OCI-LY7 (cell line): ENCODE results near the gene PXN. TPM values are rescaled to one million over a fixed set of nuclear protein-coding genes. Genes with fewer than 3 reads are reported as not detected.

Source experiments
- BruUV-seq: library from RNA; stranded (reverse); fragments of 400-500 nt; replicated peaks from 2 replicates; lab custom pipeline; 2021; lab: Mats Ljungman, UMichigan
- CTCF ChIA-PET: fragments of 300-600 bp; sonication (Branson Sonifier 250); formaldehyde crosslinking; loops from one replicate; lab custom pipeline; 2022; ENCODE audit warnings: antibody characterized with exemption; ENCODE audit not compliant: unreplicated experiment; lab: Charles Lee
- POLR2A ChIA-PET: fragments of 300-600 bp; sonication (Branson Sonifier 250); formaldehyde crosslinking; loops from one replicate; lab custom pipeline; 2022; ENCODE audit warnings: antibody characterized with exemption; lab: Charles Lee
- DNase-seq: peaks from one replicate; pipeline ENCODE4 v3.0.0-alpha.2; 2015; ENCODE audit warnings: low spot score
- H2AFZ ChIP-seq: fragments of 200-600 bp; sonication (generic), shearing (Covaris generic); 2 replicates; pipeline ENCODE4 v1.6.1; 2014; ENCODE audit warnings: mild to moderate bottlenecking, antibody characterized with exemption, low read length, moderate library complexity
- H3K27ac ChIP-seq: fragments of 200-600 bp; sonication (generic); 2 replicates; pipeline ENCODE4 v1.5.1; 2014; ENCODE audit warnings: mixed run types, low read depth, mild to moderate bottlenecking, moderate library complexity, low read length, inconsistent platforms; ENCODE audit not compliant: poor library complexity, severe bottlenecking
- H3K36me3 ChIP-seq: fragments of 200-600 bp; sonication (generic); 2 replicates; pipeline ENCODE4 v1.6.1; 2014; ENCODE audit warnings: mild to moderate bottlenecking, antibody characterized with exemption, low read length, moderate library complexity, mixed read lengths; ENCODE audit not compliant: insufficient read depth
- H3K4me1 ChIP-seq: fragments of 200-600 bp; sonication (generic); 2 replicates; pipeline ENCODE4 v1.5.1; 2014; ENCODE audit warnings: mild to moderate bottlenecking, low read length; ENCODE audit not compliant: insufficient read depth, poor library complexity, severe bottlenecking
- H3K4me2 ChIP-seq: fragments of 200-600 bp; sonication (generic); 2 replicates; pipeline ENCODE4 v1.6.1; 2014; ENCODE audit warnings: mild to moderate bottlenecking, low read length
- H3K4me3 ChIP-seq: fragments of 200-600 bp; sonication (generic); 2 replicates; pipeline ENCODE4 v1.5.1; 2014; ENCODE audit warnings: mild to moderate bottlenecking, low read depth, low read length; ENCODE audit not compliant: poor library complexity, severe bottlenecking
- H3K79me2 ChIP-seq: fragments of 200-600 bp; sonication (generic); 2 replicates; pipeline ENCODE4 v1.6.1; 2016; ENCODE audit warnings: low read depth, mild to moderate bottlenecking, low read length, moderate library complexity, mixed read lengths; ENCODE audit not compliant: insufficient read depth
- H3K9me2 ChIP-seq: fragments of 200-600 bp; sonication (generic); 2 replicates; pipeline ENCODE4 v1.6.1; 2016; ENCODE audit warnings: mild to moderate bottlenecking, low read length, mixed read lengths; ENCODE audit not compliant: insufficient read depth
- H3K9me3 ChIP-seq: fragments of 200-600 bp; sonication (generic); 2 replicates; pipeline ENCODE4 v1.6.1; 2014; ENCODE audit warnings: mild to moderate bottlenecking, mixed run types, low read length, mixed read lengths
- H4K20me1 ChIP-seq: fragments of 200-600 bp; sonication (generic); 2 replicates; pipeline ENCODE4 v1.6.1; 2014; ENCODE audit warnings: mild to moderate bottlenecking, antibody characterized with exemption, low read length, moderate library complexity, mixed read lengths; ENCODE audit not compliant: insufficient read depth
- CTCF ChIP-seq: fragments of 200-600 bp; sonication (generic); conservative IDR thresholded peaks from 2 replicates; pipeline ENCODE4 v1.5.1; 2014; ENCODE audit warnings: mild to moderate bottlenecking, antibody characterized with exemption, low read length, moderate library complexity, mixed read lengths
- EZH2phosphoT487 ChIP-seq: fragments of 200-600 bp; sonication (generic); IDR thresholded peaks from 2 replicates; pipeline ENCODE4 v1.6.1; 2018; ENCODE audit warnings: low read depth, borderline replicate concordance, mild to moderate bottlenecking, mixed run types, antibody characterized with exemption, low read length, moderate library complexity, mixed read lengths
- intact Hi-C: fragments of 100-400 bp; cut with micrococcal nuclease; formaldehyde crosslinking; loops from one replicate; pipeline ENCODE4 v1.10.0; 2022; ENCODE audit not compliant: unreplicated experiment
- total RNA-seq, 2 experiments: library from RNA; depleted of rRNA in 1 of 2; stranded (reverse); fragments of >200 nt in 1 of 2; shearing (Covaris generic) in 1 of 2; gene quantifications; 2 replicates each; pipeline ENCODE4 v1.2.3, GENCODE V29; 2014 to 2022

Gene PXN
- total RNA-seq, 2 experiments from 2014 or later, result 8.6 to 22.9 TPM

GRCh38 chr12:120283318-120283717 is 17.8 kb upstream of the PXN start:
- H2AFZ ChIP-seq, result no peak overlapping the region
- H3K79me2 ChIP-seq, result no peaks in the 10 kb centered on the region
- H3K9me3 ChIP-seq, result no peaks in the 10 kb centered on the region
- ChIA-PET POLR2A (interaction anchor here (0.7 kb wide), 1 partner anchor 24 kb away, joined by 5 read pairs; no protein-coding TSS in a partner anchor), CTCF (no interaction called here)
- TF ChIP-seq CTCF, result no peak
- no peak for TF ChIP-seq EZH2phosphoT487
- no TSS peak for BruUV-seq
- no peak overlapping the region for H3K4me2 ChIP-seq
- H3K36me3 ChIP-seq, result no peaks in the 10 kb centered on the region
- DNase-seq, result no peak
- no peak overlapping the region for H3K4me3 ChIP-seq
- no peaks in the 10 kb centered on the region for H3K9me2 ChIP-seq
- H3K4me1 ChIP-seq, result no peaks in the 10 kb centered on the region
- H4K20me1 ChIP-seq, result no peaks in the 10 kb centered on the region
- no peak overlapping the region for H3K27ac ChIP-seq
- intact Hi-C loops, result no loop called here

GRCh38 chr12:120278137-120279069 is 12.9 kb upstream of the PXN start:
- TF ChIP-seq CTCF (no peak), EZH2phosphoT487 (no peak)
- Histone ChIP-seq H3K4me1 (no peaks in the 10 kb centered on the region), H2AFZ (no peak overlapping the region), H3K4me2 (no peak overlapping the region), H3K9me3 (no peaks in the 10 kb centered on the region), H3K36me3 (no peaks in the 10 kb centered on the region), H4K20me1 (no peaks in the 10 kb centered on the region), H3K4me3 (no peak overlapping the region), H3K9me2 (no peaks in the 10 kb centered on the region), H3K79me2 (no peaks in the 10 kb centered on the region), H3K27ac (no peak overlapping the region)
- DNase-seq, result no peak
- ChIA-PET CTCF (no interaction called here), POLR2A (no interaction called here)
- no TSS peak for BruUV-seq
- intact Hi-C loops, result no loop called here

- POLR2A ChIA-PET, result no interaction called here
- no peak for TF ChIP-seq EZH2phosphoT487
- no peak for DNase-seq
- CTCF ChIA-PET, result no interaction called here
- intact Hi-C loops, result no loop called here
- no peaks in the 10 kb centered on the region for H3K4me1 ChIP-seq
- no peak overlapping the region for H3K4me3 ChIP-seq
- H3K9me2 ChIP-seq, result no peaks in the 10 kb centered on the region
- no peak overlapping the region for H3K27ac ChIP-seq
- no peaks in the 10 kb centered on the region for H3K9me3 ChIP-seq
- no peaks in the 10 kb centered on the region for H4K20me1 ChIP-seq
- no TSS peak for BruUV-seq
- H3K79me2 ChIP-seq, result no peaks in the 10 kb centered on the region
- no peaks in the 10 kb centered on the region for H3K36me3 ChIP-seq
- no peak overlapping the region for H3K4me2 ChIP-seq
- no peak overlapping the region for H2AFZ ChIP-seq
Observed at GRCh38 chr12:120276734-120277133, 11.2 kb upstream of the PXN start.
